Endothelial cell of umbilical vein (primary cell): ENCODE data around the gene SELENOF.

Experiments used
- CTCF ChIP-seq, 2 donors: IDR thresholded peaks; 1 replicate in 1 of 2; 2 replicates in 1 of 2; pipeline ENCODE4 v1.5.1; 2011; ENCODE audit warnings: low read length in 2 of 2, mild to moderate bottlenecking in 2 of 2, moderate library complexity in 2 of 2, control low read depth in 1 of 2, inconsistent platforms in 1 of 2, low read depth in 1 of 2; ENCODE audit not compliant: insufficient read depth in 1 of 2; ENCODE audit errors: extremely low read depth in 1 of 2
- EZH2 ChIP-seq: IDR thresholded peaks from 2 replicates; pipeline ENCODE4 v1.6.1; 2012; ENCODE audit warnings: borderline replicate concordance, low read depth, mild to moderate bottlenecking, moderate library complexity, low read length, inconsistent platforms; ENCODE audit not compliant: severe bottlenecking
- MAX ChIP-seq: IDR thresholded peaks from 2 replicates; pipeline ENCODE4 v1.6.1; 2011; ENCODE audit not compliant: insufficient read depth, insufficient read length
- MYC ChIP-seq: IDR thresholded peaks from one replicate; pipeline ENCODE4 v1.6.1; 2011; ENCODE audit warnings: mild to moderate bottlenecking, low read depth, low read length
- POLR2A ChIP-seq: IDR thresholded peaks from 2 replicates; pipeline ENCODE4 v1.6.1; 2012; ENCODE audit warnings: low read depth, mild to moderate bottlenecking, control low read depth, low read length
- POLR2AphosphoS5 ChIP-seq: IDR thresholded peaks from 2 replicates; pipeline ENCODE4 v1.6.1; 2012; ENCODE audit warnings: low read depth, mild to moderate bottlenecking, control low read depth, low read length, moderate library complexity; ENCODE audit not compliant: insufficient read depth

GRCh38 chr1:86924324-86924960 is 10.5 kb upstream of the SELENOF start:
- TF ChIP-seq CTCF (IDR thresholded peaks at IDR 0.05; ENCODE audit: extremely low read depth in 1 of 2, insufficient read depth in 1 of 2, low read depth in 1 of 2, low read length in 2 of 2) (no peak), POLR2A (no peak), POLR2AphosphoS5 (no peak), MAX (no peak), EZH2 (no peak), MYC (no peak)
